Endothelial cell (in vitro differentiated cells): ENCODE results near the gene TSPAN2. TPM values are rescaled to one million over a fixed set of nuclear protein-coding genes. Genes with fewer than 3 reads are reported as not detected.

Experiments
- DNase-seq: peaks from one replicate; pipeline ENCODE4 v3.0.0; 2021; ENCODE audit warnings: low spot score
- H3K27ac Mint-ChIP-seq: one replicate; pipeline ENCODE4 v1.8.0; 2021; ENCODE audit warnings: mixed read lengths, inconsistent platforms; ENCODE audit not compliant: unreplicated experiment
- H3K27me3 Mint-ChIP-seq: one replicate; pipeline ENCODE4 v1.8.0; 2021; ENCODE audit warnings: mild to moderate bottlenecking, moderate library complexity, mixed read lengths, inconsistent platforms; ENCODE audit not compliant: unreplicated experiment
- H3K36me3 Mint-ChIP-seq: one replicate; pipeline ENCODE4 v1.8.0; 2021; ENCODE audit warnings: mild to moderate bottlenecking, low read depth, mixed read lengths, inconsistent platforms; ENCODE audit not compliant: unreplicated experiment
- H3K4me1 Mint-ChIP-seq: one replicate; pipeline ENCODE4 v1.8.0; 2021; ENCODE audit warnings: mild to moderate bottlenecking, mixed read lengths, inconsistent platforms; ENCODE audit not compliant: unreplicated experiment
- H3K4me3 Mint-ChIP-seq: one replicate; pipeline ENCODE4 v1.8.0; 2021; ENCODE audit warnings: mild to moderate bottlenecking, mixed read lengths, inconsistent platforms; ENCODE audit not compliant: unreplicated experiment
- H3K9me3 Mint-ChIP-seq: one replicate; pipeline ENCODE4 v1.8.0; 2021; ENCODE audit warnings: mixed read lengths, inconsistent platforms; ENCODE audit not compliant: unreplicated experiment
- CTCF ChIP-seq: fragments of 200-600 bp; sonication (generic); IDR thresholded peaks from one replicate; pipeline ENCODE4 v1.5.0; 2021; ENCODE audit warnings: antibody characterized with exemption; ENCODE audit not compliant: unreplicated experiment
- total RNA-seq: library from RNA; stranded (reverse); fragmentation: NEBNext Ultra II Directional; extraction: Animal tissue kit (Norgen Biotek cat#: 25700); gene quantifications from one replicate; pipeline ENCODE4 v1.2.1, GENCODE V29; 2021; ENCODE audit not compliant: unreplicated experiment

Gene TSPAN2
- total RNA-seq, 1 donor from 2014 or later, result 57.9 TPM

- H3K4me3 Mint-ChIP-seq, result no peak overlapping the region
- no peaks in the 10 kb centered on the region for H3K27me3 Mint-ChIP-seq
- TF ChIP-seq CTCF, result no peak
- no peaks in the 10 kb centered on the region for H3K9me3 Mint-ChIP-seq
- H3K36me3 Mint-ChIP-seq, result no peaks in the 10 kb centered on the region
- no peaks in the 10 kb centered on the region for H3K4me1 Mint-ChIP-seq
- no peak for DNase-seq
- no peak overlapping the region for H3K27ac Mint-ChIP-seq
Observed at GRCh38 chr1:115013792-115014191, 75.5 kb downstream of the TSPAN2 start.

GRCh38 chr1:115012434-115012833 is 76.9 kb downstream of the TSPAN2 start:
- Mint-ChIP-seq H3K27ac (no peak overlapping the region), H3K4me1 (no peaks in the 10 kb centered on the region), H3K36me3 (no peaks in the 10 kb centered on the region), H3K4me3 (no peak overlapping the region), H3K27me3 (no peaks in the 10 kb centered on the region), H3K9me3 (no peaks in the 10 kb centered on the region)
- DNase-seq, result no peak
- no peak for TF ChIP-seq CTCF

- no peak for TF ChIP-seq CTCF
- Mint-ChIP-seq H3K9me3 (no peaks in the 10 kb centered on the region), H3K27me3 (no peaks in the 10 kb centered on the region), H3K27ac (no peak overlapping the region), H3K4me3 (no peak overlapping the region), H3K36me3 (no peaks in the 10 kb centered on the region), H3K4me1 (no peaks in the 10 kb centered on the region)
- DNase-seq, result no peak
Observed at GRCh38 chr1:115012006-115012405, 77.3 kb downstream of the TSPAN2 start.

- H3K4me1 Mint-ChIP-seq, result no peaks in the 10 kb centered on the region
- H3K36me3 Mint-ChIP-seq, result no peaks in the 10 kb centered on the region
- no peak for TF ChIP-seq CTCF
Observed at GRCh38 chr1:115006191-115006590, 83.1 kb downstream of the TSPAN2 start.

More at GRCh38 chr1:115006191-115006590, 83.1 kb downstream of the TSPAN2 start:
- no peak overlapping the region for H3K4me3 Mint-ChIP-seq
- peaks cover 1% of the 10 kb centered on the region for H3K27me3 Mint-ChIP-seq
- H3K9me3 Mint-ChIP-seq, result no peaks in the 10 kb centered on the region
- H3K27ac Mint-ChIP-seq, result no peak overlapping the region
- DNase-seq, result no peak

Other genes with a start within 250 kb of the TSPAN2 start
- not detected for gene SYCP1, start 234.6 kb downstream of the TSPAN2 start, total RNA-seq
- not detected for gene TSHB, start 59.7 kb downstream of the TSPAN2 start, total RNA-seq
- 0.69 TPM for gene NGF, start 248.7 kb upstream of the TSPAN2 start, total RNA-seq